Measurements from ENCODE around the gene AFF3. TPM values are rescaled to one million over a fixed set of nuclear protein-coding genes. Genes with fewer than 3 reads are reported as not detected.
"Not testable (repeated sequence)": the region's sequence is repeated elsewhere in the genome, so short reads cannot be mapped to it uniquely, and the experiment has no call there.

Gene AFF3
- total and polyA plus RNA-seq, 10 donors, result 6.0 to 92.2 (median 64.0) TPM

DNA sequence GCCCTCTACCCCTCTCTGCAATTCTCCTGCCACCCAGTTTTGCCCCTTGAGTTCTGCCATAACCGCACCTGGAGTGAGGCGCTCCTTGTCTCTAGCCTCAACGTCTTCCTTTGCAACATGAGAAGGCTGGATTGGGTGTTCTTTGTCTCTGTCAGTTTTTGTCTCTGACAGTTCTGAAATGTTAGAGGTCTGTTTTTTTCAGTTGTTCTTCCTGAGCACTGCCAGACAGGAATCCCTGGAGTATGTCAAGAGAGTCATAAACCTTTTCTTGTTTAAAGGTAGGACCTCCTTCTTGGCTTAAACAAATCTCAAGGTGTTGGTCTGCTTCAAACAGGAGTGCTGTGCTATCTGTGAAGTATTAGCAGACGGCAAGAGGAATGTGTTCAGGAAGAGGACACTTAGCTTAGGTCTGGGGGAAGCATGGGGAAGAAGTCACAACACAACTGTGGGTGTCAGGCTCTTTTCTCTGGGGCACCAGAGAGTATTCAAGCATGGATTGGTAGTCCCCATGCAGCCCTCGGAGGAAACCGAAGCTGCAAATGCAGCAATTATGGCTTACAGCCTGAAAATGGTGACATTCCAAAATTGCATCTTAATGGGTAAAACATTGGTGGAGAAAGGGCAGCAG lies 32.3 kb downstream of the AFF3 start:
- WGBS, 5 donors, result 71 to 83% (median 76%) methylated on average over 6 of the region's 6 CpGs
- peaks cover 7 to 93% (median 32%) of the 10 kb centered on the region in 6 donors for H3K4me1 ChIP-seq

DNA sequence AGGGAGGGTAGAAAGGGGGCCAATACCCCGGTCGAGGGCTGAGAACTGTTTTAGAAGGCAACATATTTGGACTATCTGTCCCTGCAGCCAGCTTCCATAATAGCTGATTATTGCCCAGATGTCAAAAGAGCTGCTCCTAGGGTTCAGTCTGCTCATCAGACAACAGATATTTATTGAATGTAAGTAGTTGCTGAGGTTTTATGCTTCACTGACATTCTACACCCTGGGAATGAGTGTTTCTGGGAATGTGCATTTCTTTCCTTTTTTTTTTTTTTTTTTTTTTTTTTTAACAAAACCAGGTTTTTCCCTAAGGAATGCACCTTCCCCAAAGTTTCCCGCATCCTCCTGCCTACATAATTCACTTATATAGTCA lies 33.8 kb downstream of the AFF3 start:
- 60 to 84% (median 68%) methylated on average over 3 of the region's 3 CpGs for WGBS, 5 donors
- DNase-seq; intact Hi-C loops (cut with DNase I; ENCODE audit: low total_unique reads); H3K9me3 ChIP-seq; H3K36me3 ChIP-seq; H3K4me3 ChIP-seq: not testable (repeated sequence)
- Histone ChIP-seq H3K4me1 (peaks cover 4 to 83% (median 26%) of the 10 kb centered on the region in 6 donors), H3K27me3 (replicated peaks in 1 of 7) (peaks cover 0 to 23% (median 9%) of the 10 kb centered on the region in 7 donors), H3K27ac (peak overlapping the region in 1 of 8 donors; percentile 24)

More for the DNA sequence above, 32.3 kb downstream of the AFF3 start:
- Histone ChIP-seq H3K9me3 (no peaks in the 10 kb centered on the region), H3K4me3 (peak overlapping the region in 1 of 8 donors; percentile 43), H3K27ac (peak overlapping the region in 6 of 8 donors; percentile 43 to 75 (median 59)), H3K27me3 (replicated peaks in 1 of 7) (peaks cover 0 to 20% (median 9%) of the 10 kb centered on the region in 7 donors), H3K36me3 (no peaks in the 10 kb centered on the region)
- intact Hi-C loops (cut with DNase I; ENCODE audit: low total_unique reads), result no loop called here
- no peak for TF ChIP-seq POLR2A (IDR thresholded peaks at IDR 0.05)
- TF ChIP-seq POLR2AphosphoS5 (IDR thresholded peaks at IDR 0.05), result no peak
- TF ChIP-seq, protein P1, sequence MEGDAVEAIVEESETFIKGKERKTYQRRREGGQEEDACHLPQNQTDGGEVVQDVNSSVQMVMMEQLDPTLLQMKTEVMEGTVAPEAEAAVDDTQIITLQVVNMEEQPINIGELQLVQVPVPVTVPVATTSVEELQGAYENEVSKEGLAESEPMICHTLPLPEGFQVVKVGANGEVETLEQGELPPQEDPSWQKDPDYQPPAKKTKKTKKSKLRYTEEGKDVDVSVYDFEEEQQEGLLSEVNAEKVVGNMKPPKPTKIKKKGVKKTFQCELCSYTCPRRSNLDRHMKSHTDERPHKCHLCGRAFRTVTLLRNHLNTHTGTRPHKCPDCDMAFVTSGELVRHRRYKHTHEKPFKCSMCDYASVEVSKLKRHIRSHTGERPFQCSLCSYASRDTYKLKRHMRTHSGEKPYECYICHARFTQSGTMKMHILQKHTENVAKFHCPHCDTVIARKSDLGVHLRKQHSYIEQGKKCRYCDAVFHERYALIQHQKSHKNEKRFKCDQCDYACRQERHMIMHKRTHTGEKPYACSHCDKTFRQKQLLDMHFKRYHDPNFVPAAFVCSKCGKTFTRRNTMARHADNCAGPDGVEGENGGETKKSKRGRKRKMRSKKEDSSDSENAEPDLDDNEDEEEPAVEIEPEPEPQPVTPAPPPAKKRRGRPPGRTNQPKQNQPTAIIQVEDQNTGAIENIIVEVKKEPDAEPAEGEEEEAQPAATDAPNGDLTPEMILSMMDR (IDR thresholded peaks at IDR 0.05 in 8 of 11, conservative IDR thresholded peaks at IDR 0.05 in 3 of 11), result no peak
- no peak for DNase-seq

DNA sequence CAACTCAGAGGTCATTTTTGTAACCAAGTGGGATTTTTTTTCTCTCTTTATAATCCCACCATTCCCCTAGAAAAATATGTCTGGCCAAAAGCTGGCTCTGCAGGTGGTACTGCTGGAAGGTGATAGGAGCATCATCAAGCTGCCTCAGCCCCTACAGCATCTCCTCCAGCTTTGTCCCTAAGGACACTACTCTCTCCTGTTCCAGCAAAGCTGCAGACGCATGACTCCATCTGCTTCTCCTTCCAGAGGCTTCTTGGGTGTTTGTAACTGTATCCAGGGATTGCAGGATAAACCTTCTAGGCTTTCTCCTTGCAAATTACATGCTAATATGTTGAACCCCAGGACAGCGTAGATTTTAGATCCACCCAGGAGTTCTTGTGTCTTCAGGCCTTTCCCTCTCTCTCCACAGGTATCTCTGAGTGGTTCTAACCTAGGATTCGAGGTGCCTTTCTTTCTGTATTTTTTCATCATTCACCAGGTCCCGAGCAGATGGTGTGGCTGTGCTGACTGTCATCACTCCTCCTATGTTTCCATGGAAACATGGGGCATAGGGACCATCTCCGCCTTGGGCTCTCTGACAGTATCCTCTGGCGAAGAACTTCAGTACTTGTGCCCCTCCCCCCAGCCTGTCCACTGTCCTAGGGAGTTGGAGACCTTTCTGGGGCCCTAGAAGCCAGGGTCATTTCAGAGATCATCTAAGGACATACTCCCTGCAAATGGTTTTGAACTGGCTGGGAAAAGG lies 34.3 kb downstream of the AFF3 start:
- H3K27ac ChIP-seq, result peak overlapping the region in 1 of 8 donors; percentile 24
- peaks cover 0 to 23% (median 9%) of the 10 kb centered on the region in 7 donors for H3K27me3 ChIP-seq (replicated peaks in 1 of 7)
- no peak overlapping the region for H3K4me3 ChIP-seq
- TF ChIP-seq POLR2A (IDR thresholded peaks at IDR 0.05) (no peak), POLR2AphosphoS5 (IDR thresholded peaks at IDR 0.05) (no peak)
- TF ChIP-seq, protein P1 (IDR thresholded peaks at IDR 0.05 in 8 of 11, conservative IDR thresholded peaks at IDR 0.05 in 3 of 11), result no peak
- no peak for DNase-seq
- no peaks in the 10 kb centered on the region for H3K36me3 ChIP-seq
- no peaks in the 10 kb centered on the region for H3K9me3 ChIP-seq
- 83 to 92% (median 87%) methylated on average over 6 of the region's 6 CpGs for WGBS, 5 donors
- intact Hi-C loops (cut with DNase I; ENCODE audit: low total_unique reads), result no loop called here
- peaks cover 4 to 78% (median 22%) of the 10 kb centered on the region in 6 donors for H3K4me1 ChIP-seq

DNA sequence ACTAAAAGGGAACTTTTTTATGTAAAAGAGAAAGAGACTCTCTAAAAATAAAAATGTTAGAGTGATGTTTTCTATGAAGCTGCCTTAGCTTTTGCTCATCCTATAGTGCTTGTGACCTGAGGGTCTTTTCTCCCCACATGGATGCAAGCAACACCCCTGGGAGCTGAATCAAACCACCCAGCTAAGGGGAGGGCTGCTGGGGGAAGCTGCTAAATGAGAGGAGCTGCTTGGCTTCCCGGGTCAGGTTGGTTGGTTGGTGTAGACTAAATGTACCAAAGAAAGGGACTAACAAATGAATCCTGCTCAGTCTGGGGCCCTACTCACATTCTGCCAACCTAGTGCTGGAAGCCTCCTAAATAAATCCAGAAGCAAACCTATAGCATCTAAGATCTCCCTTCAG lies 35.0 kb downstream of the AFF3 start:
- intact Hi-C loops (cut with DNase I; ENCODE audit: low total_unique reads), result no loop called here
- peaks cover 4 to 71% (median 22%) of the 10 kb centered on the region in 6 donors for H3K4me1 ChIP-seq
- TF ChIP-seq, protein P1 (IDR thresholded peaks at IDR 0.05 in 8 of 11, conservative IDR thresholded peaks at IDR 0.05 in 3 of 11), result no peak
- TF ChIP-seq POLR2AphosphoS5 (IDR thresholded peaks at IDR 0.05), result no peak
- TF ChIP-seq POLR2A (IDR thresholded peaks at IDR 0.05), result no peak
- no peak overlapping the region for H3K27ac ChIP-seq
- H3K27me3 ChIP-seq (replicated peaks in 1 of 7), result peaks cover 0 to 23% (median 9%) of the 10 kb centered on the region in 7 donors
- no peak overlapping the region for H3K4me3 ChIP-seq
- no peak for DNase-seq
- H3K36me3 ChIP-seq, result no peaks in the 10 kb centered on the region
- H3K9me3 ChIP-seq, result no peaks in the 10 kb centered on the region
- 78 to 91% (median 89%) methylated on average over 1 of the region's 1 CpG for WGBS, 5 donors

All from spleen (tissue), 11 donors.